ENCODE data around the gene PDK2.

PDK2 gene

GRCh38 chr17:50149091-50149416, 53.9 kb downstream of the PDK2 start:
- DNase-seq: peak in 6 of 51 donors; percentile 16 to 65 (median 37)

GRCh38 chr17:50149417-50150353, 54.5 kb downstream of the PDK2 start:
- DNase-seq: peak in 17 of 51 donors; percentile 11 to 52 (median 32)

GRCh38 chr17:50150354-50151040, 55.3 kb downstream of the PDK2 start, which contains the start of gene PPP1R9B:
PPP1R9B (minus strand) TSS chr17:50150677; CDS start chr17:50150513, 164 bp downstream.
- peak in 1 of 51 donors; percentile 52 for DNase-seq

- DNase-seq: peak; percentile 35 to 93 (median 83)
Measured at GRCh38 chr17:50151041-50151936, 56.1 kb downstream of the PDK2 start.

GRCh38 chr17:50151937-50152547, 56.9 kb downstream of the PDK2 start:
- peak; percentile 46 to 94 (median 82) for DNase-seq

GRCh38 chr17:50152736-50153135, 57.6 kb downstream of the PDK2 start:
- DNase-seq: no peak

GRCh38 chr17:50153650-50154575, 58.8 kb downstream of the PDK2 start:
- peak in 6 of 51 donors; percentile 11 to 29 (median 16) for DNase-seq

- no peak for DNase-seq
Measured at GRCh38 chr17:50154604-50155003, 59.5 kb downstream of the PDK2 start.

- no peak for DNase-seq
Measured at GRCh38 chr17:50155115-50155819, 60.1 kb downstream of the PDK2 start.

- no peak for DNase-seq
Measured at GRCh38 chr17:50157891-50158290, 62.7 kb downstream of the PDK2 start.

- DNase-seq: peak; percentile 64 to 95 (median 85)
Measured at GRCh38 chr17:50161023-50161910, 66.1 kb downstream of the PDK2 start.

Data from hypothalamus (tissue), 51 donors.